Chondrocyte (in vitro differentiated cells): ENCODE data around the gene PSMD2. TPM values are rescaled to one million over a fixed set of nuclear protein-coding genes. Genes with fewer than 3 reads are reported as not detected.

Experiments used
- DNase-seq: peaks from one replicate; pipeline ENCODE4 v3.0.0; 2021; ENCODE audit warnings: mixed read lengths, low spot score
- H3K27ac Mint-ChIP-seq: one replicate; pipeline ENCODE4 v1.8.0; 2021; ENCODE audit warnings: mild to moderate bottlenecking, moderate library complexity, mixed read lengths; ENCODE audit not compliant: unreplicated experiment
- H3K27me3 Mint-ChIP-seq: 2 replicates; pipeline ENCODE4 v1.8.0; 2021; ENCODE audit warnings: low read depth, mixed read lengths
- H3K36me3 Mint-ChIP-seq: 2 replicates; pipeline ENCODE4 v1.8.0; 2021; ENCODE audit warnings: low read depth, mixed read lengths
- H3K4me1 Mint-ChIP-seq: 2 replicates; pipeline ENCODE4 v1.8.0; 2021; ENCODE audit warnings: low read depth, mild to moderate bottlenecking, mixed read lengths
- H3K4me3 Mint-ChIP-seq: one replicate; pipeline ENCODE4 v1.8.0; 2021; ENCODE audit warnings: mild to moderate bottlenecking, moderate library complexity, mixed read lengths; ENCODE audit not compliant: unreplicated experiment
- H3K9me3 Mint-ChIP-seq: 2 replicates; pipeline ENCODE4 v1.8.0; 2021; ENCODE audit warnings: low read depth, mixed read lengths
- total RNA-seq: library from RNA; stranded (reverse); gene quantifications from 3 replicates; pipeline ENCODE4 v1.2.1, GENCODE V29; 2021
- TF ChIP-seq, protein P1 (sequence below): fragments of 200-600 bp; sonication (generic); IDR thresholded peaks from 2 replicates; pipeline ENCODE4 v1.5.0; 2021; ENCODE audit warnings: antibody characterized with exemption, mild to moderate bottlenecking, moderate library complexity

Gene PSMD2
- total RNA-seq, 1 donor from 2014 or later = 237 TPM

DNA sequence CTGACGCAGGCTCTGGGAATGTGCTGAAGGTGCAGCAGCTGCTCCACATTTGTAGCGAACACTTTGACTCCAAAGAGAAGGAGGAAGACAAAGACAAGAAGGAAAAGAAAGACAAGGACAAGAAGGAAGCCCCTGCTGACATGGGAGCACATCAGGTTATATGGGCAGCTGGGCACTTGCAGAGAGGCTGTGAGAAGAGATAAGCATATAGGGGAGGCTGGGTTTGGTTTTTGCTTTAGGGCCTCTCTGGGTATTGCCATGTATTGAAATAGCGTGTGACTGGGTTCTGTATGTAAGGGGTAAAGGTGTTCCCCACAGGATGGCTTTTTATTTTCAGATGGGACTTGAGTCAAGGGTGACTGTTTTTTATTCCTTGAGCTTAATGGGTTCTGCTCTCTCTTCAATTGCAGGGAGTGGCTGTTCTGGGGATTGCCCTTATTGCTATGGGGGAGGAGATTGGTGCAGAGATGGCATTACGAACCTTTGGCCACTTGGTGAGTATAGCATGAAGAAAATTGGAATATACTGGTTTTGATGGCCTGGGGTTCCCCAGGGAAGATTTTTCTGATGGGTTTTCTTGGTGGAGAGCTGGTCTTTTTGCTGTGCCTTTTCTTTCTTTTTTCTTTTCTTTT lies 7.4 kb downstream of the PSMD2 start:
- Mint-ChIP-seq H3K4me3 (no peak overlapping the region), H3K4me1 (peaks cover 3% of the 10 kb centered on the region), H3K36me3 (peaks cover 61% of the 10 kb centered on the region), H3K27me3 (no peaks in the 10 kb centered on the region), H3K27ac (no peak overlapping the region), H3K9me3 (no peaks in the 10 kb centered on the region)
- no peak for DNase-seq
- TF ChIP-seq, protein P1, sequence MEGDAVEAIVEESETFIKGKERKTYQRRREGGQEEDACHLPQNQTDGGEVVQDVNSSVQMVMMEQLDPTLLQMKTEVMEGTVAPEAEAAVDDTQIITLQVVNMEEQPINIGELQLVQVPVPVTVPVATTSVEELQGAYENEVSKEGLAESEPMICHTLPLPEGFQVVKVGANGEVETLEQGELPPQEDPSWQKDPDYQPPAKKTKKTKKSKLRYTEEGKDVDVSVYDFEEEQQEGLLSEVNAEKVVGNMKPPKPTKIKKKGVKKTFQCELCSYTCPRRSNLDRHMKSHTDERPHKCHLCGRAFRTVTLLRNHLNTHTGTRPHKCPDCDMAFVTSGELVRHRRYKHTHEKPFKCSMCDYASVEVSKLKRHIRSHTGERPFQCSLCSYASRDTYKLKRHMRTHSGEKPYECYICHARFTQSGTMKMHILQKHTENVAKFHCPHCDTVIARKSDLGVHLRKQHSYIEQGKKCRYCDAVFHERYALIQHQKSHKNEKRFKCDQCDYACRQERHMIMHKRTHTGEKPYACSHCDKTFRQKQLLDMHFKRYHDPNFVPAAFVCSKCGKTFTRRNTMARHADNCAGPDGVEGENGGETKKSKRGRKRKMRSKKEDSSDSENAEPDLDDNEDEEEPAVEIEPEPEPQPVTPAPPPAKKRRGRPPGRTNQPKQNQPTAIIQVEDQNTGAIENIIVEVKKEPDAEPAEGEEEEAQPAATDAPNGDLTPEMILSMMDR = no peak

DNA sequence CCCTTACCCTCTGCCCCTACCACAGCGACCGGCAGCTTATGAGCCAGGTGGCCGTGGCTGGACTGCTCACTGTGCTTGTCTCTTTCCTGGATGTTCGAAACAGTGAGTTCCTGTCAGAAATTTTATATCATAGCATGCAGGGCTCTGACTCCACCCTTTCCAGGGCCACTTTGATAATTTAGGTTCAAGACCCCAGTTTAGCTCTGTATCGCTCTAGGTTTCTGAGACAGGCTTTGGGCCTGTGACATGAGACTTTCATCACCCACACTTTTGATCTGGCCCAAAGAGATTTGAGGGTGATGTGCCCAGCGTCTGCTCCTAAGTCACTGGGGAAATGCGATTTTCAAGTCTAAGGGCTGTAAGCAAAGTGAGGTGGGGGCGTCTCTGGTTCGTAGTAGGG lies 8.9 kb downstream of the PSMD2 start:
- H3K4me1 Mint-ChIP-seq = no peaks in the 10 kb centered on the region
- no peak for DNase-seq
- TF ChIP-seq, protein P1 = no peak
- no peak overlapping the region for H3K27ac Mint-ChIP-seq
- peaks cover 52% of the 10 kb centered on the region for H3K36me3 Mint-ChIP-seq
- H3K27me3 Mint-ChIP-seq = no peaks in the 10 kb centered on the region
- H3K9me3 Mint-ChIP-seq = no peaks in the 10 kb centered on the region
- no peak overlapping the region for H3K4me3 Mint-ChIP-seq

DNA sequence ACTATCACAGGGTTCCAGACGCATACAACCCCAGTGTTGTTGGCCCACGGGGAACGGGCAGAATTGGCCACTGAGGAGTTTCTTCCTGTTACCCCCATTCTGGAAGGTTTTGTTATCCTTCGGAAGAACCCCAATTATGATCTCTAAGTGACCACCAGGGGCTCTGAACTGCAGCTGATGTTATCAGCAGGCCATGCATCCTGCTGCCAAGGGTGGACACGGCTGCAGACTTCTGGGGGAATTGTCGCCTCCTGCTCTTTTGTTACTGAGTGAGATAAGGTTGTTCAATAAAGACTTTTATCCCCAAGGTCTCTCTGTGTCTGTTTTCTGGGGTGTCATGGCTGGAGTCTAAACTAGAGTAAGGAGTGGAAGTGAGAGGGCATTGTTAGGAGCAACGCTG lies 9.7 kb downstream of the PSMD2 start:
- H3K27ac Mint-ChIP-seq = peak overlapping the region; percentile 25
- H3K4me1 Mint-ChIP-seq = no peaks in the 10 kb centered on the region
- H3K27me3 Mint-ChIP-seq = no peaks in the 10 kb centered on the region
- peaks cover 48% of the 10 kb centered on the region for H3K36me3 Mint-ChIP-seq
- no peak for DNase-seq
- no peaks in the 10 kb centered on the region for H3K9me3 Mint-ChIP-seq
- no peak overlapping the region for H3K4me3 Mint-ChIP-seq
- TF ChIP-seq, protein P1 = no peak

DNA sequence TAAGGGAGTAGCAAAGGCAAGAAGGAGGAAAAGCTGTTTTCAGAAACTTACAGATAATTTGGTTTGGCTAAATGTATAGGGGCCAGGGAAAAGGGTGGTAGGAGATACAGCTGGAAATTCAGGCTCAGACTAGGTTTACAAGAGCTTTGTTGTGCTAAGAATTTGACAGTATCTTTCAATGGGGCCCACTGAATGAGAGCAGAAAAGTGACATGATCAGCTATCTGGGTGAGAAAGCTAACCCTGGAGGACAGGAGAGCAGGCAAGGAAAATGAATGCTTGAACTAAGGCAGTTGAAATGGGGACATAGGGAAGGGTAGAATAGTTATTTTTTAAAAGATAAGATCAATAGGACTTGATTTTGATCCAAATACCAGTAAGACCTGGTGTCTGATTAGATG lies 12.6 kb downstream of the PSMD2 start:
- TF ChIP-seq, protein P1 = no peak
- Mint-ChIP-seq H3K27me3 (no peaks in the 10 kb centered on the region), H3K9me3 (no peaks in the 10 kb centered on the region), H3K4me3 (no peak overlapping the region), H3K36me3 (peaks cover 28% of the 10 kb centered on the region), H3K4me1 (peaks cover 8% of the 10 kb centered on the region), H3K27ac (no peak overlapping the region)
- no peak for DNase-seq

DNA sequence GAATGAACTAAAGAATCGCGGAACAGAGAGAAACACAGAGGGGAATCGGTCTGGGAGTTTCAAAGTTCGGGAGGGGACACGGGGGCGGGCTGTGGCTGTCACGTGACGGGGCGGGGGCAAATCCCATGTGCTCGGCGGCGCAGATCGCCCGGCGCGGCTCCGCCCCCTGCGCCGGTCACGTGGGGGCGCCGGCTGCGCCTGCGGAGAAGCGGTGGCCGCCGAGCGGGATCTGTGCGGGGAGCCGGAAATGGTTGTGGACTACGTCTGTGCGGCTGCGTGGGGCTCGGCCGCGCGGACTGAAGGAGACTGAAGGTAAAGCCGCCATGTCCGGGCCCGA lies 15.3 kb downstream of the PSMD2 start, which contains the start of gene EIF4G1:
EIF4G1 (plus strand) TSS at position 244 of the 337 bp plus-strand sequence. CDS start 1,191 bp downstream, outside the sequence.
- no peaks in the 10 kb centered on the region for H3K27me3 Mint-ChIP-seq
- peak within 1 kb of the TSS; percentile 84 for H3K27ac Mint-ChIP-seq
- peaks cover 31% of the 10 kb centered on the region for H3K4me1 Mint-ChIP-seq
- TF ChIP-seq, protein P1 = no peak
- H3K36me3 Mint-ChIP-seq = peaks cover 14% of the 10 kb centered on the region
- no peaks in the 10 kb centered on the region for H3K9me3 Mint-ChIP-seq
- peak; percentile 98 for DNase-seq
- peak within 1 kb of the TSS; percentile 84 for H3K4me3 Mint-ChIP-seq
